Measurements from ENCODE around the gene PGGT1B.

GRCh38 chr5:115272297-115272958, 9.8 kb upstream of the PGGT1B start:
- TF ChIP-seq CTCF (IDR thresholded peaks at IDR 0.05; ENCODE audit: poor library complexity, severe bottlenecking), result no peak
- no peak for TF ChIP-seq EP300 (conservative IDR thresholded peaks at IDR 0.05; ENCODE audit: poor library complexity, severe bottlenecking)
- no peak for TF ChIP-seq POLR2AphosphoS5 (IDR thresholded peaks at IDR 0.05)
- TF ChIP-seq MXI1 (conservative IDR thresholded peaks at IDR 0.05; ENCODE audit: poor library complexity, severe bottlenecking), result no peak
- TF ChIP-seq EZH2 (IDR thresholded peaks at IDR 0.05; ENCODE audit: borderline replicate concordance, insufficient read depth, low read length, poor library complexity, severe bottlenecking), result no peak

All from neural cell (in vitro differentiated cells).